SH-SY5Y (cell line): Measurements from ENCODE around the gene LRRC4B.

ENCODE experiments used
- GATA2 ChIP-seq: IDR thresholded peaks from 2 replicates; pipeline ENCODE4 v1.6.1; 2011; ENCODE audit warnings: mild to moderate bottlenecking, low read depth, low read length
- GATA3 ChIP-seq: IDR thresholded peaks from 2 replicates; pipeline ENCODE4 v1.6.1; 2011; ENCODE audit warnings: low read depth, mild to moderate bottlenecking, low read length, moderate library complexity

DNA sequence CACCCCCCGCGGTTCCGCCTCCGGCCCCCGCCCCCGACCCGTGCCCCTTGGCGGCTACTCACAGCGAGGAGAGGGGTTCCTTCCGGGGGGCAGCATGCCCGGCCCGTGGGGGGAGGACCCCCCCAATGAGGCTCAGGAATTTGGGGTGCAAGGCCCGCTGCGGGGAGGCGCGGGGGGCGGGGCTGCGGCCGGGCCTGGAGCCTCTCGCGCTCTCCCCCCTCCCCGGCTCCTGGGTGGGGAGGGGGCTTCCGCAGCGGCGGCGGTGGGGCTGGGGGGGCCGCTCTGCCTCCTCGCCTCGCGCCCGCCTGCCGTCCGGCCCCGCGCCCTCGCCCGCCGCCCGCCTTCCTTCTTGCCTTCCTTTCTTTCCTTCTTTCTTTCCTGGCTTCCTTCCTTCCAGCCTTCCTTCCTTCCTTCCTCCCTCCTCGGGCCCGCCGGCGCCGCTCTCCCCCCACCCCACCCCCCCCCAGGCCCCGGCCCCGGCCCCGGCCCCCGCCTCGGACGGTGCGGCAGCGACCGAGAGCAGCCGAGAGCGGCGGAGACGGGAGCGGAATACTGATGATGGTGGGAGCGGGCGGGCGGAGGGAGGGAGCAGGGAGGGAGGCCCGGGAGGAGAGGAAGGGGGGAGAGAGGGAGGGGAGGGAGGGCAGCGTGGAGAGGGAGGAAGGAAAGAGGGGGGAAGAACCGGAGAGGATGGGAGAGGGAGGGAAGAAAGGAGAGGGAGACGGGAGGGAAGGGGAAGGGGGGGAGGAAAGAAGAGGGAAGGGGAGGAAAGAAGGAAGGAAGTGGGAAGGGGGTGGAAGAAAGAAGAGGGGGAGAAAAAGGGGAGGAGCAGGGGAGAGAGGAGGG, at the start of gene LRRC4B:
- TF ChIP-seq GATA3 (no peak), GATA2 (no peak)
